GM18508 (cell line): ENCODE measurements around the gene MT1X.

ENCODE experiments used
- ATAC-seq: cut with Tn5 transposase; IDR thresholded peaks from one replicate; pipeline ENCODE4 v1.9.1; 2021; ENCODE audit warnings: moderate number of reproducible peaks; ENCODE audit not compliant: insufficient read depth, unreplicated experiment

MT1X gene

DNA sequence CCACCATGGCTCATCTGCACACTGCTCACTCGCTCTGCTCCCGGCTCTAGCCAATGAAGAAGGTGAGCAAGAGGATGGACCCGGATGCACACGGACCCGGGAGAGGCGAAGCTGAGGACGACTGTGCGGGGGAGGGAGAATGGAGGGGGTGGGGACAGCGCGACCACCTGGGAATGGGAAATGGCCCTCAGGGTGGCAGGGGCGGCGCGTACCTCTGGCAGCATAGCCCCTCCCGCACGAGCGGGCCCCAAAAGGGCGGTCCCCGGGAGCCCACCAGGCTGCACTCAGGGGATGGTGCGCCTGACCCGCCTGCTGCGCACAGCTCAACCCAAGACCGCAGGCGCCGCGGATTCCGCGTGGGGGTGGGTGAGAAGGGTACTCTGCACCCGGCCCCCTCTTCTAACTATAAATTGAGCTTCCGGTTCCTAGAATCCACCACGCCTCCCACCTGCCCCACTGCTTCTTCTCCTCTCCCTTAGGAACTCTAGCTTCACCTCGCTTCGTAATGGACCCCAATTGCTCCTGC lies 6.5 kb upstream of the MT1X start:
- no peak for ATAC-seq

- ATAC-seq = no peak
Observed at GRCh38 chr16:56677474-56677873, 4.8 kb upstream of the MT1X start.

DNA sequence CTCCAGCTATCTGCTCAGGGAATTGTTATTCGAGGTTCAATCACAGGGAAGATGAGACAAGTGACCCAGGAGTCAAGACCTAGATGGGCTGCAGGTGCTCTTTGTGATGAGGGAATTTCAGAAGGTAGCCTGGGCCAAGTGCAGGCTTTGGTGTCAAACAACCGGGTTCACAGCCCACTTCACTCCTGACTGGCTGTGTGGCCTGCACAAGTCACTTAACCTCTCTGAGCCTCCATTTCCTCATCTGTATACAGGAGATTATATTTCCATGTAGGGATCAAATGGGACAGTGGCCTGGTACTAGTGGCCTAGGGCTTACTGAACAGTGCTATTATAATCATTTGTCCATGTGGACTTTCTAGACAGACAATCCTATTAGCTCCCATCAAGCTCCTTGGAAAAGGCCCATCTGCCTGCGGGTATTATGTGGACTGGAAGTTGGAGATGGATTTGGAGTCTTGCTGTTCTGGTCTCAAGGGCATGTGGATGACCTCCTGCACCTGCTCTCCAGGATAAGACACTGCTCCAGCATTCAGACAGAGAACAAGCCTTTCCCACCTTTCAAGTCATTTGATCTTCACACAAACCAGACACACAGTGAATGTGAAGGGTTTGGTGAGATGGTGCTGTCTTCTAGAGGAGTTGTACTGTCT lies 3.1 kb upstream of the MT1X start:
- no peak for ATAC-seq

GRCh38 chr16:56679818-56680217 lies 2.5 kb upstream of the MT1X start:
- no peak for ATAC-seq

GRCh38 chr16:56682703-56683397 lies 580 bp downstream of the MT1X start:
- no peak for ATAC-seq

GRCh38 chr16:56683424-56684172 lies 1.3 kb downstream of the MT1X start:
- ATAC-seq = no peak

DNA sequence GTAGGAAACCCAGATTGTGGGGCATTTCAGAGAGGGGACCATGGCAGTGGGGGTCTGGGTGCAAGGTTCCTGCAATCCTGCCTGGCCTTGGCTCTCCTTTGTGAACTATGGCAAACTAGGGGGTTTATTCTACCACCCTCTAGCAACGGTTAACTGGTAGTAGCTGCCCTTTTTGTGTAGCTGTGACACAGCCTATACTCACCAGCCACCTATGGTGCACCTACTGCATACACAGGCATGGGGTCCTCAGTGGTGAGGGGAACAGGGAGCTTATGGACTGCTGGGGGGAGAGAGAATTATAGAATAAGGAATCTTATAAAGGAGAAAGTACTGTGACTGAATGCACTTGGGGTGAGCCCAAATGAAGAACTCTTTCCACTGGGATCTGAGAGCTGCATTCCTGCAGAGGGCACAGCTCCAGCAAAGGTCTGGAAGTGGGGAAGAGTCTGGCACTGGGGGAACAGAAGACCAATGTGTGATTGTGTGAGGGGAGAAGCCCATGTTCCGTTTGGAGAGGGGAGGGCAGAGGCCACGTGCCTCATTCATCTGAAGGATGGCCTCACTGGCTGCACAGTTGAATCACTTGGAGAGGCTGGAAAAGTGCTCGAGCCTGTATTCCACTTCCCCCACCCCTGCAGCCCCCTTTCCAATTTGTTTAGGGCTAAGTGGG lies 2.1 kb downstream of the MT1X start:
- ATAC-seq = no peak

- ATAC-seq = no peak
Observed at GRCh38 chr16:56684926-56685590, 2.8 kb downstream of the MT1X start.

GRCh38 chr16:56686758-56687157 lies 4.5 kb downstream of the MT1X start:
- no peak for ATAC-seq

DNA sequence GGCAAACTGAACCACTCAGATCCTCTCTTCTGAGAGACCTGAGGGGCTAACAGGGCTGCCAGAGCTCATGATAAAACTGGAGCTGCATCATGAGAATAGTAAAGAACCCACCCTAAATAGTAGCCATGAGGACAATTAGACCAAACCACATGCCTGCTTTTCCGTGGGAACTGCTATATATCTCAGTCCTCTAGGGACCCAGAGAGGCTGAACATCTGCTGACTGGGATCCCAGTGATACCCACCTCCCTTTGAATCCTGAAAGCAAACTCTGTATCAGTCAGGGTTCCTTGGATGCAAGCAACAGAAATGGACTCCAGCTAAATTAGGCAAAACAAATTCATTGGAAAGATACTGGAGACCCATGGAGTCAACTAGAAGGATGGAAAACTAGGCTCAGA lies 6.5 kb downstream of the MT1X start:
- no peak for ATAC-seq

- ATAC-seq = no peak
Observed at GRCh38 chr16:56689171-56689570, 6.9 kb downstream of the MT1X start.

GRCh38 chr16:56690420-56691122 lies 8.3 kb downstream of the MT1X start:
- no peak for ATAC-seq

- no peak for ATAC-seq
Observed at GRCh38 chr16:56691885-56692284, 9.6 kb downstream of the MT1X start.

GRCh38 chr16:56695246-56695645 lies 13.0 kb downstream of the MT1X start:
- ATAC-seq = no peak

DNA sequence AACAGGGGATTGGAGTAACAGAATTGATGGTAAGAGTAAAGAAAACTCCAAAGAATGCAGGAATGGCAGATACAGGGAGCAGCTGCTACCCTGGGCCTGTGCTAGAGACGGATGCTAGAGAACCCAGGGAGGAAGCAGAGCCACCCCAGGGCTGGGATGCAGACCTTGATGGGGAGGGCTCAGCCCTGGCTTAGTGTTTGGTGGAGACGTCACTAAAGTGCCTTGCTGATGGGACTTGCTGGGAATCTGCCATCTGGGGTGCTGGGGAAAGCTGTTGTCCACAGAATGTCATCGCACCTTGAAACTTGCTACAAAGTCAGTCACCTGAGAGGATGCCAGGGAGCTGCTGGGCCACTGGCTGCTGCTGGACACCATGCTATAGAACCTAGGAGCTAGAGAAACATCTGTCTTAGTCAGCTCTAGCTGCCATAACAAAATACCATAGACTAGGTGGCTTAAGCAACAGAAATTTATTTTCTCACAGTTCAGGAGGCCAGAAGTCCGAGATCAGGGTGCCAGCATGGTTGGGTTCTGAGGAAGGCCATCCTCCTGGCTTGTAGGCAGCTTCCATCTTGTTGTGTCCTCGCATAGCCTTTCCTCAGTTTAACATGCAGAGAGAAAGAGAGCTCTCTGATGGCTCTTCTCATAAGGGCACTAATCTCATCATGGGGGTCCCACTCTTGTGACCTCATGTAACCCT lies 15.3 kb downstream of the MT1X start:
- ATAC-seq = no peak

DNA sequence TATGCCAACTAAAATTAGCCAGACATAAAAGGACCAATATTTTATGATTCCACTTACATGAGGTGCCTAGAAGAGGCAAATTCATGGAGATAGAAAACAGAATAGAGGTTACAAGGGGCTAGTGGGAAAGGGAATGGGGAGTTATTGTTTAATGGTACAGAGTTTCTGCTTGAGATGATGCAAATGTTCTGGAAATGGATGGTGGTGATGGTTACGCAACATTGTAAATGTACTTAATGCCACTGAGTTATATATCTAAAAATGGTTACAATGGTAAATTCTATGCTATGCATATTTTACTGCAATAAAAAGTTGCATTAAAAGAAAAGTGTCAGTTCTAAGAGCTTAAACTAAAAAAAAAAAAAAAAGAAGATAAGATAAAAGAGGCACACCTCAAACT lies 17.9 kb downstream of the MT1X start:
- no peak for ATAC-seq

DNA sequence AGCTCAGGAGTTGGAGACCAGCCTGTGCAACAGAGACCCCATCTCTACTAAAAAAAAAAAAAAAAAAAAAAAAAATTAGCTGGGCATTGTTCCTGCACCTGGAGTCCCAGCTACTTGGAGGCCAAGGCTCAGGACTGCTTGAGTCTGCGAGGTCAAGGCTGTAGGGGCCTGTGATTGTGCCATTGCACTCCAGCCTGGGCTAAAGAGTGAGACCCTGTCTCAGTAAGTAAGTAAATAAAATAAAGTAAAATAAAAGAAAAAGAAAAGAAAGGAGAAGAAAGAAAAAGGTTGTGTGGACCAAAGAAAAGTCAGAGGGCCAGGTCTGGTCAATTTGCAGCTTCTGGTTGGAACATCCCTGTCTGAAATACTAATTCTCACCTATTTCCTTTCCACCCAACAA lies 18.4 kb downstream of the MT1X start:
- ATAC-seq = no peak

GRCh38 chr16:56701534-56701933 lies 19.3 kb downstream of the MT1X start:
- no peak for ATAC-seq

DNA sequence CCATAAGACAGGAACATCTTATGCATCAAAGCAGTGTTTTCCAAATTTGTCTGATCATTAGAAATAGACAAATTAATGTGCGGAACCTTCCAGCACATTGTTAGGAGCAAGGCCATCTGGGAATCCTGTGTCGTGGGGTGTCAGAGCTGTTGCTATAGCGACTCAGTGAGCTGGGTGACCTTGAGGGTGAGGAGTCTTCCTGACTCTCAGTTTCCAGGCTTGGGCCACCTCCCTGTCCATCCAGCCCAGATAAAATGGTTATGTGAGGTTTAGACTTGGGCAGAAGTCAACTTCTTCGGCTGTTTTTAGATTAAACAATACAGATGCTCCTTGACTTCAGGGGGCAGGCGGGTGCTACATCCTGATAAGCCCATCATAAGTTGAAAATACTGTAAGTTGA lies 20.6 kb downstream of the MT1X start:
- no peak for ATAC-seq
